Tibial nerve (tissue), 4 donors: ENCODE data around the gene STRBP. TPM values are rescaled to one million over a fixed set of nuclear protein-coding genes. Genes with fewer than 3 reads are reported as not detected.

Experiments
- DNase-seq, 2 donors: peaks; one replicate each; pipeline ENCODE4 v3.0.0-alpha.2; 2019; ENCODE audit warnings: low spot score in 2 of 2
- H3K27ac ChIP-seq, 4 donors: fragments of 200-600 bp; sonication (generic) in 3 of 4; one replicate each; pipeline ENCODE4 v1.5.1; 2017 to 2019; ENCODE audit warnings: mild to moderate bottlenecking in 1 of 4
- H3K27me3 ChIP-seq, 2 donors: fragments of 200-600 bp; sonication (generic) in 1 of 2; one replicate each; pipeline versions ENCODE4 v1.5.1 to v1.6.0; 2017 to 2019
- H3K36me3 ChIP-seq, 3 donors: fragments of 200-600 bp; sonication (generic); one replicate each; pipeline ENCODE4 v1.5.1; 2018 to 2019
- H3K4me1 ChIP-seq, 4 donors: fragments of 200-600 bp; sonication (generic) in 3 of 4; one replicate each; pipeline ENCODE4 v1.5.1; 2017 to 2019
- H3K4me3 ChIP-seq, 4 donors: fragments of 200-600 bp; sonication (generic) in 3 of 4; one replicate each; pipeline ENCODE4 v1.5.1; 2017 to 2019; ENCODE audit warnings: mild to moderate bottlenecking in 1 of 4, moderate library complexity in 1 of 4
- H3K9me3 ChIP-seq, 4 donors: fragments of 200-600 bp; sonication (generic) in 3 of 4; one replicate each; pipeline ENCODE4 v1.5.1; 2017 to 2019
- EP300 ChIP-seq, 2 donors: sonication (generic); formaldehyde crosslinking; IDR thresholded peaks; one replicate each; pipeline ENCODE4 v1.6.1; 2017; ENCODE audit warnings: antibody characterized with exemption in 2 of 2, mild to moderate bottlenecking in 1 of 2
- POLR2A ChIP-seq, 2 donors: fragments of 450-650 bp; IDR thresholded peaks; one replicate each; pipeline ENCODE4 v1.6.1; 2017; ENCODE audit warnings: antibody characterized with exemption in 2 of 2, mild to moderate bottlenecking in 2 of 2, moderate library complexity in 2 of 2
- WGBS, 2 donors: methylation state at CpG; one replicate each; pipeline ENCODE4 v1.1.5; 2018; 5-methylcytosine and 5-hydroxymethylcytosine counted together
- total RNA-seq, 4 donors: library from RNA; depleted of rRNA; stranded (reverse); fragments of >200 nt; gene quantifications; one replicate each; pipeline ENCODE4 v1.1.0, GENCODE V29; 2016
- TF ChIP-seq, protein P1 (sequence below), 5 experiments: fragments of 200-600 bp in 3 of 5; fragments of 450-650 bp in 2 of 5; sonication (generic) in 3 of 5; IDR thresholded peaks; one replicate each; pipeline ENCODE4 v1.5.1; 2016 to 2019; ENCODE audit warnings: antibody characterized with exemption in 5 of 5, mild to moderate bottlenecking in 3 of 5, moderate library complexity in 2 of 5

STRBP gene
- total RNA-seq, 4 donors from 2014 or later = 3.5 to 20.4 (median 4.9) TPM

DNA sequence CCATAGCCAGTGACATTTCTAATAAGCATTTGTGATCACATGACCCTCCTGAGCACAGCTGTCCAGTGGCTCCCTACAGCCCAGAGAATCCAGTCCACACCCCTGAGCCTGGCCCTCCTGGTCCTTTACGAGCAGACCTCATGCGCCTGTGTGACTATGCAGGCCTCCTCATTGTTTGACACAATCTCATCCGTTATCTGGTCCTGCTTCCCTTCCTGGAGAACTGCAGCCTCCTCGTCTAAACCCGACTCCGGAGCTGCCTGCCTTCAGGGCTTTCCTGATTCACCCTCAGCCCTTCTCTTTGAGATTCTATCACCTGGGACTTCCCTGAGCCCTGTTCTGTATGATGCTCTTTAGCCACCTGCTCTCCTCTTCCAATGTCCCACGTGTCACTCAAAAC lies 155.2 kb downstream of the STRBP start:
- WGBS, 2 donors = 87 to 88% methylated on average over 7 of the region's 7 CpGs

DNA sequence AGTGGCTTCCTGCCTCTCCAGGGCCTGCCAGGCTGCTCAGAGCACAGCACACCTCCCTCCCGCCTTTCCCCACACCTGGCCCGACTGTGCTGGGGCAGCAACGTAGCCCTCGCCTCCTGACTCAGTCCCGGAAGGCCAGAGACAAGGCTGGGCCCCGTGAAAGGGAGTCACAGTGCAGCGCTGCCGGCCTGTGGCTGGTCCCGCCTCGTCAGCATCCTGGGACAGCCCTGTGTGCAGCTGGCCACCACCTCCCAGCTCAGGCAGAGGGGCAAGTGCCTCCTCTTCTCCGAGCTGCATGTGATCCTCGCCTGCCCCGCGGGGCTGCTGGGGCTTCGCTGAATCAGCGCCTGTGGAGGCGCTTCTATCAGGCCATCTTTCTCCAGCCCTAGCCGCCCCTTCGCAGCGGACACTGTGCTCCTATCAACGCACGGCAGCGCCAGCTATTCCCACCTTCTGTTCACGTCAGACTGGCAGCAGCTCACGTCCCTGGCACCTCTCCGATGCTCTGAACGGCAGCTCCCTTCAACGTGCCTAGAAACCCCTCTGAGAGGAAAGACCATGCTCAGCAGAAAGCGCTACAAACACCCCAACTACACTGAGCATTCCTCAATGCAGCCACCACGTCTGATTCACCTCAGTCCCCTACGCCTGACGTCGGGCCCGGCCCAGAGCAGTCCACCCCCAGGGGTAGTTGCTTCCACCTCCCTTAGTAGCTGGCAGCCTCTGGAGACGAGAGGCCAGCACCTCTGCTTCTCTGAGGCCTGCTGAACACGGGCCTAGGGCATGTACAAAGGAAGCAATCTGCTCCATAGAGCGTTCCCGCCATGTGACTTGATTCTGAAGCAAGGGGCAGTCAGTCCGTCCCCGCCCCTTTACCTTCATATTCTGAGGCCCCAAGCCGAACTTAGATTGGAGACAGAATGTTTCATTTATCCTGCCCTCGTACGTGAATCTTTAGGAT lies 156.1 kb downstream of the STRBP start:
- DNase-seq = no peak
- Histone ChIP-seq H3K27me3 (no peaks in the 10 kb centered on the region), H3K4me3 (no peak overlapping the region), H3K36me3 (peaks cover 0 to 35% (median 0%) of the 10 kb centered on the region in 3 donors), H3K27ac (no peak overlapping the region), H3K9me3 (no peaks in the 10 kb centered on the region), H3K4me1 (peaks cover 0 to 4% (median 0%) of the 10 kb centered on the region in 4 donors)
- 62 to 71% methylated on average over 43 of the region's 43 CpGs for WGBS, 2 donors
- no peak for TF ChIP-seq EP300 (IDR thresholded peaks at IDR 0.05)
- TF ChIP-seq, protein P1, sequence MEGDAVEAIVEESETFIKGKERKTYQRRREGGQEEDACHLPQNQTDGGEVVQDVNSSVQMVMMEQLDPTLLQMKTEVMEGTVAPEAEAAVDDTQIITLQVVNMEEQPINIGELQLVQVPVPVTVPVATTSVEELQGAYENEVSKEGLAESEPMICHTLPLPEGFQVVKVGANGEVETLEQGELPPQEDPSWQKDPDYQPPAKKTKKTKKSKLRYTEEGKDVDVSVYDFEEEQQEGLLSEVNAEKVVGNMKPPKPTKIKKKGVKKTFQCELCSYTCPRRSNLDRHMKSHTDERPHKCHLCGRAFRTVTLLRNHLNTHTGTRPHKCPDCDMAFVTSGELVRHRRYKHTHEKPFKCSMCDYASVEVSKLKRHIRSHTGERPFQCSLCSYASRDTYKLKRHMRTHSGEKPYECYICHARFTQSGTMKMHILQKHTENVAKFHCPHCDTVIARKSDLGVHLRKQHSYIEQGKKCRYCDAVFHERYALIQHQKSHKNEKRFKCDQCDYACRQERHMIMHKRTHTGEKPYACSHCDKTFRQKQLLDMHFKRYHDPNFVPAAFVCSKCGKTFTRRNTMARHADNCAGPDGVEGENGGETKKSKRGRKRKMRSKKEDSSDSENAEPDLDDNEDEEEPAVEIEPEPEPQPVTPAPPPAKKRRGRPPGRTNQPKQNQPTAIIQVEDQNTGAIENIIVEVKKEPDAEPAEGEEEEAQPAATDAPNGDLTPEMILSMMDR (IDR thresholded peaks at IDR 0.05) = no peak
- TF ChIP-seq POLR2A (IDR thresholded peaks at IDR 0.05) = no peak

More for the DNA sequence above, 155.2 kb downstream of the STRBP start:
- H3K4me1 ChIP-seq = peaks cover 0 to 4% (median 0%) of the 10 kb centered on the region in 4 donors
- H3K27me3 ChIP-seq = no peaks in the 10 kb centered on the region
- no peaks in the 10 kb centered on the region for H3K9me3 ChIP-seq
- H3K27ac ChIP-seq = no peak overlapping the region
- no peak for TF ChIP-seq POLR2A (IDR thresholded peaks at IDR 0.05)
- TF ChIP-seq, protein P1 (IDR thresholded peaks at IDR 0.05) = no peak
- TF ChIP-seq EP300 (IDR thresholded peaks at IDR 0.05) = no peak
- no peak for DNase-seq
- H3K36me3 ChIP-seq = peaks cover 0 to 26% (median 0%) of the 10 kb centered on the region in 3 donors
- H3K4me3 ChIP-seq = no peak overlapping the region

DNA sequence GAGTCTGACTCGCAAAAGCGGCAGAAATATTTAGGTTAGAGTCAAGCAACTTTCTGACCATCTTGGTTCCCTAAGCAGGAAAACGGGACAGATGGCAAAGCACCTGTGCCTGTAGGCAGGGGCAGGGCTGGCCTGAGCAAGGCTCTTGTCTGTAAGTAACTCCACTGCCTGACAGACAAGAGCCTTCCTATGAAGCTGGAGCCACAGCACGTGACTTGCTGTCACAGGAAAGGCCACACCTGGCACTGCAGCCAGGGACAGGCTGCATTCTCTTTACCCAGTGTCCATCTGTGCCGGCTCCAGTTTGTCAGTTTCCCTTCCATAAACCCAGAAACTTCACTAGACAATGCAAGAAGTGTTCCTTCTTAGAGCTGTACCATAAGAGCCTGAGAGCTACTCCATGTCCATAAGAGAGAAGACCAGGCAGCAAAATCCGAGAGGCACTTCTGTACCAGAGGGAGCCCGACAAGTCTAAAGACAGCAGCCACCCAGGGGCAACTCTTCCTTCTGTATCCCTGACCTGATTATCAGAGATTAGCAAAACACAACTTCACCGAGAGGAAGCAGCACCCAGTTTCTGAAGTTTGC lies 156.9 kb downstream of the STRBP start:
- DNase-seq = no peak
- H3K4me1 ChIP-seq = peaks cover 0 to 4% (median 0%) of the 10 kb centered on the region in 4 donors
- H3K27ac ChIP-seq = no peak overlapping the region
- H3K36me3 ChIP-seq = peaks cover 0 to 41% (median 0%) of the 10 kb centered on the region in 3 donors
- 64 to 70% methylated on average over 8 of the region's 8 CpGs for WGBS, 2 donors
- TF ChIP-seq, protein P1 (IDR thresholded peaks at IDR 0.05) = no peak
- TF ChIP-seq POLR2A (IDR thresholded peaks at IDR 0.05) (no peak), EP300 (IDR thresholded peaks at IDR 0.05) (no peak)
- H3K27me3 ChIP-seq = no peaks in the 10 kb centered on the region
- no peaks in the 10 kb centered on the region for H3K9me3 ChIP-seq
- H3K4me3 ChIP-seq = no peak overlapping the region

DNA sequence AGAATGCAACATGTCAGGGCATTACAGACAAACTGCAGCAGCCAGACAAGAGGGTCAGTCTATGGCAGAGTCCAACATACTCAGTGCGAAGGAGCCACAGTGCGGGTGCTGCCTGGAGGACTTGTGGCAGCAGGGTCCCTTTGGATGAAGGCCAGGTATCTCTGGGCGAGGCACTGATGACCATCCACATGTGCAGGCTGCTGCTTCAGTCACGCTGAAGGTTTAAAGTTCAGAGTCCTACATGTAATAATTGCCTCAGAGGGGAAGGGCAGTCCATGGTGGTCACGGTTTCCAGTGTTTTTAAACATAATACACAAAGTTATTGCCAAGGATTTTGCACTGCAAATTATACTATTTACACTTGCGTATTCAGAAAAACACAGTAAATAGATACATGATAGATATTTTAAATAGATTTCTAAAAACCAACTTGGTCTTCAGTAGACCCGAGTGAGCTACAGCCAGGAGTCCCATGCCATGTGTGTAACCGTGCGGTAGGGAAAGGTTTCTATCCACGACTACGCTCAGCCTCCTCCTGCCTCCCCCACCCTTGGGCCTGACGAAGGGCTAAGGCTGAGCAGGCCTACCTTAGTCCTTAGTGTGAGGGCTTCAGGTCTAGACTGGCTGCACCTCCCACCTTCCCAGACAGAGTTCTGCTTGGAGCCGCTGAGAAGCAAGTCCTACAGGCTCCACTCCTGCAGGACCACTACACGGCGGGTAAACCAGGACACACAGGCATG lies 158.7 kb downstream of the STRBP start:
- Histone ChIP-seq H3K27me3 (no peaks in the 10 kb centered on the region), H3K4me1 (peaks cover 0 to 4% (median 0%) of the 10 kb centered on the region in 4 donors), H3K4me3 (no peak overlapping the region), H3K27ac (no peak overlapping the region), H3K9me3 (no peaks in the 10 kb centered on the region), H3K36me3 (peaks cover 0 to 55% (median 0%) of the 10 kb centered on the region in 3 donors)
- WGBS, 2 donors = 85 to 86% methylated on average over 13 to 15 of the region's 15 CpGs
- TF ChIP-seq, protein P1 (IDR thresholded peaks at IDR 0.05) = no peak
- TF ChIP-seq POLR2A (IDR thresholded peaks at IDR 0.05) (no peak), EP300 (IDR thresholded peaks at IDR 0.05) (no peak)
- DNase-seq = no peak
